Measurements from ENCODE around the gene ZNF718. TPM values are rescaled to one million over a fixed set of nuclear protein-coding genes. Genes with fewer than 3 reads are reported as not detected.
"Not testable (repeated sequence)": the region's sequence is repeated elsewhere in the genome, so short reads cannot be mapped to it uniquely, and the experiment has no call there.

ZNF718 gene
- total RNA-seq, 4 donors from 2014 or later = 7.2 to 12.0 (median 10.1) TPM

GRCh38 chr4:176995-177394, 52.7 kb downstream of the ZNF718 start:
- Histone ChIP-seq H3K27me3 (no peaks in the 10 kb centered on the region), H3K36me3 (peaks cover 0 to 69% (median 0%) of the 10 kb centered on the region in 3 donors), H3K4me3 (no peak overlapping the region), H3K27ac (no peak overlapping the region), H3K4me1 (no peaks in the 10 kb centered on the region), H3K9me3 (peaks cover 0 to 100% (median 48%) of the 10 kb centered on the region in 4 donors)
- no peak for DNase-seq (ENCODE audit: low spot score in 2 of 2)
- WGBS, 2 donors = 0 to 71% methylated on average over 1 of the region's 1 CpG
- TF ChIP-seq CTCF (IDR thresholded peaks at IDR 0.05) (no peak), EP300 (IDR thresholded peaks at IDR 0.05) (no peak), POLR2A (IDR thresholded peaks at IDR 0.05) (no peak)

GRCh38 chr4:182225-182624, 57.9 kb downstream of the ZNF718 start:
- peaks cover 0 to 39% (median 0%) of the 10 kb centered on the region in 3 donors for H3K36me3 ChIP-seq
- not testable (repeated sequence) for DNase-seq (ENCODE audit: low spot score in 2 of 2); H3K4me3 ChIP-seq; H3K27me3 ChIP-seq; H3K27ac ChIP-seq; H3K4me1 ChIP-seq
- H3K9me3 ChIP-seq = peaks cover 0 to 100% (median 41%) of the 10 kb centered on the region in 4 donors
- WGBS, 2 donors = 95 to 97% methylated on average over 3 of the region's 3 CpGs

- TF ChIP-seq POLR2A (IDR thresholded peaks at IDR 0.05) (no peak), EP300 (IDR thresholded peaks at IDR 0.05) (no peak), CTCF (IDR thresholded peaks at IDR 0.05) (no peak)
- Histone ChIP-seq H3K4me1 (no peaks in the 10 kb centered on the region), H3K27ac (no peak overlapping the region), H3K27me3 (no peaks in the 10 kb centered on the region), H3K36me3 (peaks cover 0 to 14% (median 0%) of the 10 kb centered on the region in 3 donors), H3K4me3 (no peak overlapping the region), H3K9me3 (peaks cover 0 to 95% (median 27%) of the 10 kb centered on the region in 4 donors)
- 85 to 87% methylated on average over 3 of the region's 3 CpGs for WGBS, 2 donors
- no peak for DNase-seq (ENCODE audit: low spot score in 2 of 2)
Observed at GRCh38 chr4:188091-188490, 63.8 kb downstream of the ZNF718 start.

GRCh38 chr4:195159-195558, 70.9 kb downstream of the ZNF718 start:
- peaks cover 0 to 95% (median 2%) of the 10 kb centered on the region in 4 donors for H3K9me3 ChIP-seq
- not testable (repeated sequence) for H3K4me3 ChIP-seq; H3K27ac ChIP-seq; DNase-seq (ENCODE audit: low spot score in 2 of 2); H3K27me3 ChIP-seq; H3K4me1 ChIP-seq
- H3K36me3 ChIP-seq = peaks cover 0 to 14% (median 0%) of the 10 kb centered on the region in 3 donors
- WGBS, 2 donors = 67 to 76% methylated on average over 3 of the region's 3 CpGs

- no peak for DNase-seq (ENCODE audit: low spot score in 2 of 2)
- 95 to 99% methylated on average over 3 of the region's 3 CpGs for WGBS, 2 donors
Observed at GRCh38 chr4:200936-201335, 76.6 kb downstream of the ZNF718 start.

GRCh38 chr4:202822-203221, 78.5 kb downstream of the ZNF718 start:
- not testable (repeated sequence) for H3K27ac ChIP-seq; H3K4me1 ChIP-seq; H3K27me3 ChIP-seq; H3K4me3 ChIP-seq; DNase-seq (ENCODE audit: low spot score in 2 of 2)
- Histone ChIP-seq H3K9me3 (peaks cover 0 to 93% (median 13%) of the 10 kb centered on the region in 4 donors), H3K36me3 (peaks cover 0 to 54% (median 0%) of the 10 kb centered on the region in 3 donors)

More at GRCh38 chr4:200936-201335, 76.6 kb downstream of the ZNF718 start:
- H3K4me3 ChIP-seq = no peak overlapping the region
- H3K36me3 ChIP-seq = peaks cover 0 to 67% (median 0%) of the 10 kb centered on the region in 3 donors
- H3K4me1 ChIP-seq = no peaks in the 10 kb centered on the region
- TF ChIP-seq POLR2A (IDR thresholded peaks at IDR 0.05) (no peak), EP300 (IDR thresholded peaks at IDR 0.05) (no peak), CTCF (IDR thresholded peaks at IDR 0.05) (no peak)
- H3K9me3 ChIP-seq = peaks cover 0 to 99% (median 12%) of the 10 kb centered on the region in 4 donors
- H3K27ac ChIP-seq = no peak overlapping the region
- no peaks in the 10 kb centered on the region for H3K27me3 ChIP-seq
